Activated naive CD8-positive, alpha-beta T cell (primary cell): ENCODE data around the gene KIF6.
A peak's percentile ranks its signal among the peaks of the same experiment; 100 is the strongest.

Source experiments
- H3K27ac Mint-ChIP-seq: one replicate; pipeline ENCODE4 v1.8.0; 2021; ENCODE audit warnings: mixed read lengths
- H3K27me3 Mint-ChIP-seq: one replicate; pipeline ENCODE4 v1.8.0; 2021; ENCODE audit warnings: mixed read lengths
- H3K36me3 Mint-ChIP-seq: one replicate; pipeline ENCODE4 v1.8.0; 2021; ENCODE audit warnings: mixed read lengths
- H3K4me1 Mint-ChIP-seq: one replicate; pipeline ENCODE4 v1.8.0; 2021; ENCODE audit warnings: low read depth, mixed read lengths
- H3K4me3 Mint-ChIP-seq: one replicate; pipeline ENCODE4 v1.8.0; 2021; ENCODE audit warnings: mild to moderate bottlenecking, mixed read lengths
- H3K9me3 Mint-ChIP-seq: one replicate; pipeline ENCODE4 v1.8.0; 2021; ENCODE audit warnings: low read depth, mixed read lengths

KIF6 gene, protein sequence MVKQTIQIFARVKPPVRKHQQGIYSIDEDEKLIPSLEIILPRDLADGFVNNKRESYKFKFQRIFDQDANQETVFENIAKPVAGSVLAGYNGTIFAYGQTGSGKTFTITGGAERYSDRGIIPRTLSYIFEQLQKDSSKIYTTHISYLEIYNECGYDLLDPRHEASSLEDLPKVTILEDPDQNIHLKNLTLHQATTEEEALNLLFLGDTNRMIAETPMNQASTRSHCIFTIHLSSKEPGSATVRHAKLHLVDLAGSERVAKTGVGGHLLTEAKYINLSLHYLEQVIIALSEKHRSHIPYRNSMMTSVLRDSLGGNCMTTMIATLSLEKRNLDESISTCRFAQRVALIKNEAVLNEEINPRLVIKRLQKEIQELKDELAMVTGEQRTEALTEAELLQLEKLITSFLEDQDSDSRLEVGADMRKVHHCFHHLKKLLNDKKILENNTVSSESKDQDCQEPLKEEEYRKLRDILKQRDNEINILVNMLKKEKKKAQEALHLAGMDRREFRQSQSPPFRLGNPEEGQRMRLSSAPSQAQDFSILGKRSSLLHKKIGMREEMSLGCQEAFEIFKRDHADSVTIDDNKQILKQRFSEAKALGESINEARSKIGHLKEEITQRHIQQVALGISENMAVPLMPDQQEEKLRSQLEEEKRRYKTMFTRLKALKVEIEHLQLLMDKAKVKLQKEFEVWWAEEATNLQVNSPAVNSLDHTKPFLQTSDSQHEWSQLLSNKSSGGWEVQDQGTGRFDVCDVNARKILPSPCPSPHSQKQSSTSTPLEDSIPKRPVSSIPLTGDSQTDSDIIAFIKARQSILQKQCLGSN

DNA sequence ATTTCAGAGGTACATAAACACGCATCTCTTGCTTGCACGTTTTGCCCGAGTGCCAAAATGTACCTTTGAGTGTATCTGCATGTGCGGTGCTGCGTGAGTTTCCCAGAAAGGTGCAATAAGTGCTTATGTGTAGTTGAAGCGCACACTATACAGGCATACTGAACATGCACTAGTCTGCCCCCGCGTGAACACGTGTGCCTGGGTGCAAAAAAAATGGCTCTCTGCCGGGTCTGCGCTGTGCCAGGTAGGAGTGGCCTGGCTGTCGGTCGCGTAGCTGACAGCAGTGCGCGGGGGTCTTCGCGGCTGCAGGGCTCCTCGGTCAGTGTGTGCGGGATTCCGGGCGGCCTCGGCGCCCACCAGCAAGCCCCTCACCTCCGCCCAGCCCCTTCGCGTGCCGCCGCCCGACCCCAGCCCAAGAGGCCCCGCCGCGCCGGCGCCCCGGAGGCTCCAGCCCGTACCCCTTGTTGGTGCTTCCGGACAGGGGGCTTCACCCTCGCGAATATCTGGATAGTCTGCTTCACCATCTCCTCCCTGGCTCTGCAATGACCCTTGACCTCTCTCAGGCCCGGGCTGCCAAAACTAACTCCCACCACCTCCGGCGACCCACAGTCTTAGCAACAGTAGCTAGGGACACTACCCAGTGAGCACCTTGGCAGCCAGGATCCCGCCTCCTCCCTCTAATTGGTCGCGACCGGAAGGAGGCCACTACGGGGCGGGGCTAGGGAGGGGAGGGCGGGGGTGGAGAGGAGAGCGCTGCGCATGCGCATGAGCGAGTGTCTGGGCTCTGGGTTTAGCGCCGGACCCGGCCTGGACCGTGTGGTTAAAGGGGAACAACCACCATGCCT is at the start of gene KIF6:
Gene KIF6 (minus strand): TSS at position 622 of the 845 bp plus-strand sequence. CDS start 98 bp downstream, at position 524.
- Mint-ChIP-seq H3K27me3 (no peaks in the 10 kb centered on the region), H3K27ac (peak within 1 kb of the TSS; percentile 17), H3K4me3 (peak within 1 kb of the TSS; percentile 95), H3K4me1 (peaks cover 6% of the 10 kb centered on the region), H3K9me3 (no peaks in the 10 kb centered on the region), H3K36me3 (no peaks in the 10 kb centered on the region)

DNA sequence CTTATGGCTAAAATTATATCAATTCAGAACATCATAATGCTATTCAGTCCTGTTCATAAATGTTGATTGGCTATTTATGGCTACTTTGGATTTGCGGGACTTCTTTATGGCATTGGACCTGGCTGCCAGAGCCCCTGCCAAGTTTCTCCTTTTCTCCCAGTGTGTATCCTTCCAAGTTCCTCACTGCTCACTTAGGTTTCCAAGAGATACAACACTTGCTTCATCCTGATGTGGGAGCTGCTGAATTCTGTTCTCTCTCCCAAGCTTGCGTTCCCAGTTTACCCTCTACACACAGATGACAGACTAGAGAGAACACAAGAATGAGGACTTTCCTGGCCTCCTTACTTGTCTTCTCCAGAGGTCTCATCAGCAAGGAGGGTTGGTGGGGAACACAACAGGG is 48.6 kb upstream of the KIF6 start:
- no peak overlapping the region for H3K27ac Mint-ChIP-seq
- peaks cover 3% of the 10 kb centered on the region for H3K9me3 Mint-ChIP-seq
- H3K4me3 Mint-ChIP-seq, result no peak overlapping the region
- H3K4me1 Mint-ChIP-seq, result no peaks in the 10 kb centered on the region
- H3K36me3 Mint-ChIP-seq, result no peaks in the 10 kb centered on the region
- peaks cover 6% of the 10 kb centered on the region for H3K27me3 Mint-ChIP-seq

DNA sequence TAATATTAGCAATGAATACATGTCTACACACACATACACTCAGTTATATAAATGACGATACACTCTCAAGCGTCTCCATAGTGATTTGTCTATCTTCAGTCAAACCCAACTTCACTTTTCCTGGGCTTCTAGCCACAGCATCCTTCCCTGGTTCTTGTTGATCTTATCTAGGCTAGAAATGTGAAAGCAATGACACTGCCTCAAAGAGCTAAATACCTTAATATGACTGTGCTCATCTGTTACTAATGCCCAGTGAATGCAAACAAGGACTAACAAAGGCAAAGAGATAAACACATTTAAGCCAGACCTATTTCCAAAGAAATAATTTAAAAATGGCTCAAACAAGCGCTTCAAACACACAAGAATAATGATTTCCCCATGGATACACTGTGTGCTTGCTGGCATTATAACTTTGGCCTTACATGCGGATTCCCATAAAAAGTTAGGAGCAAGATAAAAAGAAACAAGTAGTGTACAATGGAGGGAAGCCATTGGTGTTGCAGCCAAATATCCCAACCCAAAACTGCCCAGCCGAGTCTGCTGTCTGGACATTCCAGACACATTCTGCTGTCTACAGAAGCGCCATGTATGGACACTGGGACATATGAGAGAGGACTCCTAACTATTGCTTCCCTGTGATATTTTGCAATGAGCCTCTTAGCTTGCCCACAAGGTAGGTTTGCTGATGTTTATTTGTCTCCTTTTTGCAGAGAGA is 47.5 kb upstream of the KIF6 start:
- peaks cover 3% of the 10 kb centered on the region for H3K9me3 Mint-ChIP-seq
- H3K4me3 Mint-ChIP-seq, result no peak overlapping the region
- H3K27ac Mint-ChIP-seq, result no peak overlapping the region
- no peaks in the 10 kb centered on the region for H3K4me1 Mint-ChIP-seq
- peaks cover 6% of the 10 kb centered on the region for H3K27me3 Mint-ChIP-seq
- H3K36me3 Mint-ChIP-seq, result no peaks in the 10 kb centered on the region

DNA sequence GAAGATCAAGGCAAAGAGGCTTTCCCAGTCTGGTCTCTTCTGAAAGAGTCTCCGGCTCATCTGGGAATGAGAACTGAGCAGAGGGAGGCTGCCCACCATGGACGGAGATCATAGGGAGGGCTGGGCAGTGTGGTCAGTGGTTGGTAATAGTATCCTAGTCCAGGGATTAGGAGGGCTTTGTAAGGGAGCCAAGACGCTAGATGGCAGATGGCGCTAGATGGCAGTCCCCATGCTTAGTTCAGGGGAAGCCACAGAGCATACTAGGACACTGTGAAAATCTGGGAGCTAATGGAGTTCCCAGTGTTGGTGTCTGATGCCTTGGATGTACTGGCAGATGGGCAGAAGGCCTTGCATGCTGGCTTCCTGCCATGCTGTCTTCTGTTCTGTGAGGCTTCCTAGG is 45.2 kb upstream of the KIF6 start:
- Mint-ChIP-seq H3K36me3 (no peaks in the 10 kb centered on the region), H3K9me3 (peaks cover 3% of the 10 kb centered on the region), H3K4me3 (no peak overlapping the region), H3K4me1 (no peaks in the 10 kb centered on the region), H3K27me3 (peaks cover 11% of the 10 kb centered on the region), H3K27ac (no peak overlapping the region)

DNA sequence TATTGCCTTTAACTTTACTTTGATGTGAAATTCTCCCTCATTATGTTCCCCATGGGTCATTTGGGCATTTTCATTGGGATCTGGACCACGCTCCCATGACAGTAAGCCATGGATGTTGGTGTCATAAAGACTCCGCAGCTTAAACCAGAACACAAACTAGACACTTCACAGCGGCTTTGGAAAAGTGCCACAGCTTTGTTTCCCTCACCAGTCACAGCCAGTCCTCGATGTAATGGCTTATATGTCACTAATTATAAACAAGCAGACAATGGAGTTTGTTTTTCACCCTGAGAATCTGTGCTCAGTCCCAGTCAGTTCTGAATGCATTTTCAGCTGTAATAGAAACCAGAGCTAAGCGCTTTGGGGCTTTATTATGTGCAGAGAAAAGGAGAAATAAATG is 43.8 kb upstream of the KIF6 start:
- Mint-ChIP-seq H3K9me3 (peaks cover 3% of the 10 kb centered on the region), H3K4me3 (no peak overlapping the region), H3K27ac (no peak overlapping the region), H3K27me3 (peaks cover 11% of the 10 kb centered on the region), H3K4me1 (no peaks in the 10 kb centered on the region), H3K36me3 (no peaks in the 10 kb centered on the region)

DNA sequence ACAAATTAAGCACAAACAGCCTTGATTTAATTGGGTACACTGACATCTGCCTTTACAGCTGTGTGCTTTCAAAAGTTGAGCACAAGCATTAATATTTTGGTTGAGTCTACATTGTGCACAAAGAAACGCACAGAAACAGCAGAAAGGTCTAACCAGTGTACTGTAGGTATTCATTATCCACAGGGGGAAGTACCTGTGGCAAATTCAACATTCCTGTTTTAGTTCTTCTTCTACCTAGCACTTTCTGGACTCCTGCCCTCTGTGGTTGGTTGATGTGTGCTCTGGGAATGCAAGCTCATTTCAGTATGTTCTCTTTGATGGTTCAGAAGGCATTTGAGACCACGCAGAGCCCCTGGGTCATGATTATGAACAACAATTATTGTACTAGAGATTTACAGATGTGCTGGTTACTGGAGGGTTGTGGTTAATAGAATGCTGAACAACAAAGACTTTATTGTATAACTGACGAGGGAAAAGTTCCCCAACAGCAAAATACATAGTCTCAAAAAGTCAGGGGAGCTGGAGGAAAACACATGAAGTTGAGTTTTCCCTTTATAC is 40.4 kb upstream of the KIF6 start:
- Mint-ChIP-seq H3K36me3 (no peaks in the 10 kb centered on the region), H3K27me3 (peaks cover 18% of the 10 kb centered on the region), H3K4me3 (no peak overlapping the region), H3K4me1 (no peaks in the 10 kb centered on the region), H3K27ac (no peak overlapping the region), H3K9me3 (no peaks in the 10 kb centered on the region)

DNA sequence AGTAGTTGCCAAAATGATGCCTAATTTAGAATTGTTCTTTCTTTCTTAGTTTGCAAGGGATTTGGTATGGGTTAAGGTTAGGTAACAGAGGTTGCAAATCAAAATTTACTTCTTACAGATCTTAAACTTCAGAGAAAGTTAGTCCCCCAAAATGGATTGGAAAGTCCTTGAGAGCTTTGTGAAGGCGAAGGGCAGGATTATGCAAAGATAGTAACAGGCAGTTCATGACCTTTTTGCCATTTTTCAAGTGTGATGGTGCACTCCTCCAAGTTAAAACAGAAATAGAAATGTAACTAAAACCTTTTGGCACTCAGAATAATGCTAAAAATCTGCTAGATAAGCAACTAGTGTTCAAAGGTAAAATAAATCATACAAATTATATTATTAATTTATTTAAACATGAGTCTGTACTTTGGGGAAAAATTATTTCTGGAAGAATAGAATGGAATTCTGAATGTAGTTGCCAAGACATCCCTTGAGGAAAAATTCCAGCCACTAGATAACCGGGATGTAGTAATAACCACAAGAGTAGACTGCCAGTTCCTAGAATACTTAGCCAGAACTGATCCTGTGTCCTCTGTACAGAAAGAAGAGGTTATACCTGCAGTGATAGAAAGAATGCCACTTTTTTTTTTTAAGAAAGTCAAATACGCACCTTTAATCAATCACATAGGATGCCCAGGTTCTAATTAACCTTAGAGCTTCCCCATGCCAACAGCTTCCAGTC is 35.2 kb upstream of the KIF6 start:
- no peak overlapping the region for H3K4me3 Mint-ChIP-seq
- no peaks in the 10 kb centered on the region for H3K36me3 Mint-ChIP-seq
- peaks cover 11% of the 10 kb centered on the region for H3K27me3 Mint-ChIP-seq

DNA sequence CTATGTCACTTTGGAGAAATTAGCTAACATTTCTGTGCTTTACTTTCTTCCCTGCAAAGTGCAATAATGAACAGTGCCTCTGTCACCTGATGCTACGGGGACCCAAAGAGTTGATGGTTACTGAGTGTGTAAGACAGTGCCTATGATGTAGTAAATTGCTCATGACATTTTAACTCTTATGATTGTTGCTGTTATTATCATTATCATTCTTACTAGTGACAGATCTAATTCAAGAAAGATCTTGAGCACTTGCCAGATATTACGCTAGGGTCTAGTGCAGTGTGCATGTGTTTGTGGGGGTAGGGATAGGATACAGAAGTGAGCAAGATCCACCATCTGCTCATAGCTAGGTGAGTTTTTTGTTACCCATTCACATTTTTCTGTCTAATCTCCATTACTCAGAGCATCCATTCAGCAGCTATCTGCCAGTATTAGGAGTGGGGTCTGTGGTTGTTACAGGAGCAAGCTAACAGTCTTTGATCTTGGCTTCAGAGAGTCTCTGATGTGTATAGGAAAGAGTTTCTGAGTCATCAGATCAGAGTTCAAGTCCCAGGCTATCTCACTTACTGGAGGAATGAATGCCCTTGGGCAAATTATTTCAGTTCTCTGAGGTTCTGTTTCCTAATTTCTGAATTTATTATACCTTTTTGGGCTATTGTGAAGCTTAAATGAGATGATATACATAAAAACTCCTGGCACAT is 33.8 kb upstream of the KIF6 start:
- no peaks in the 10 kb centered on the region for H3K36me3 Mint-ChIP-seq

More for the DNA sequence above, 35.2 kb upstream of the KIF6 start:
- Mint-ChIP-seq H3K4me1 (no peaks in the 10 kb centered on the region), H3K27ac (no peak overlapping the region), H3K9me3 (no peaks in the 10 kb centered on the region)

DNA sequence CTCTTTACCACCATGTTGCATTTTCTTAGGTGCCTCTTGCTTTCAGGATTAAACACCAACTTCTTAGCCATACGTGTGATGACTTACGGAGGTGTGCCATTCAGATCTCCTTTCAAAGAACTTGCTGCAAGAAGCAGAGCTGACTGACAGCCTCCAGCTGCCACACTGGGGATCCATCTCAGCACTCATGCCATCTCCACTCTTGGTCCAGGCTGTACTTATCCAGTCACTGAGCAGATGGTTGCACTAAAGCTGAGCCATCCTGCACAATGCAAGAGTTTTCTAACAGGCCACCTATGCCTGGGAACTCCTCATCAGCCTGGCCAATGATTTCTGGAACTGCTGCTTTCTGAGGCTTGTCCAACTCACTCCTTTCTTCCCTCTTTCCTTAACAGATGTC is 31.4 kb upstream of the KIF6 start:
- H3K27me3 Mint-ChIP-seq, result no peaks in the 10 kb centered on the region
- H3K36me3 Mint-ChIP-seq, result no peaks in the 10 kb centered on the region
- no peaks in the 10 kb centered on the region for H3K9me3 Mint-ChIP-seq

More for the DNA sequence above, 33.8 kb upstream of the KIF6 start:
- H3K4me1 Mint-ChIP-seq, result no peaks in the 10 kb centered on the region
- H3K9me3 Mint-ChIP-seq, result no peaks in the 10 kb centered on the region
- H3K27me3 Mint-ChIP-seq, result peaks cover 11% of the 10 kb centered on the region
- H3K4me3 Mint-ChIP-seq, result no peak overlapping the region
- no peak overlapping the region for H3K27ac Mint-ChIP-seq

DNA sequence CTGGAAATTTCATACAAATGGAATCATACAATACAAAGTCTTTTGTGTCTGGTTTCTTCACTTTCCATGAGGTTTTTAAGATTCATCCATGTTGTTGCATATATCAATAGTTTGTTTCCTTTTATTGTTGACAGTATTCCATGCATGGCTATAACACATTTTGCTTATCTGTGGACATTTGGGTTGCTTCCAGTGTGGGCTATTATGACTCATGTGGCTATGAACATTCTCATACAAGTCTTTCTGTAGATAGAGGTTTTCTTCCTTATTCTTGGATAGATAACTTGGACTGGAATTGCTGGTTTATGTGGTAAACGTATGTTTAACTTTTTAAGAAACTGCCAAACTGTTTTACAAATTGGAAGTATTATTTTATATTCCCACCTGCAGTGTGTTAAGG is 30.0 kb upstream of the KIF6 start:
- Mint-ChIP-seq H3K9me3 (no peaks in the 10 kb centered on the region), H3K27me3 (no peaks in the 10 kb centered on the region), H3K36me3 (no peaks in the 10 kb centered on the region), H3K27ac (no peak overlapping the region), H3K4me1 (no peaks in the 10 kb centered on the region), H3K4me3 (no peak overlapping the region)

More for the DNA sequence above, 31.4 kb upstream of the KIF6 start:
- Mint-ChIP-seq H3K4me1 (no peaks in the 10 kb centered on the region), H3K4me3 (no peak overlapping the region), H3K27ac (no peak overlapping the region)

DNA sequence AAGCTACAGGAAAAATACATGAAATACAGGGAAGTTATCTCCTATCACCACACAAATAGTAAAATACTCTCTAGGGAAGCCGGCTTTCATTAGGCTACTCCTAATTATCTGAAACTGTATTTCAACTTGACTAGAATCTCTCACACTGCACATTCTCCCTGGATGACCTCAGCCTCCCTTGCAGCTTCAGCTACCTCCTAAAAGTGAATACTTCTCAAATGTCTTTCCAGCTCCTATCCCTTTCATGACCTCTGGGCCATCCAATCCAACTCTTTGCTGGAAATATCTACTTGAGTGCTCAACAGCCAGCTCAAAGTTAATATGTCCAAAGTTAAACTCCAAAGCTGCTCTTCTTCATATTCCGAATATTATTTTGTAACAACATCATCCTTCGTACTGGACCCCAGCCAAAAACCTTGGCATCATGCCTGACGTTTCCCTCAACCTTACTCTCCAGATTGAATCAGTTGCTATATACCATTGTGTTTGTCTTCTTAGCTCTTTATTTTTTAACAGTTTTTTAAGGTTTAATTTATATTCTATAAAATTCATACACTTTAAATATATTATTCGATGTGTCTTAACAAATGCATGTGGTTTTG is 29.4 kb upstream of the KIF6 start:
- H3K4me1 Mint-ChIP-seq, result no peaks in the 10 kb centered on the region
- no peak overlapping the region for H3K27ac Mint-ChIP-seq
- H3K9me3 Mint-ChIP-seq, result no peaks in the 10 kb centered on the region
- H3K4me3 Mint-ChIP-seq, result no peak overlapping the region
- no peaks in the 10 kb centered on the region for H3K36me3 Mint-ChIP-seq
- no peaks in the 10 kb centered on the region for H3K27me3 Mint-ChIP-seq

DNA sequence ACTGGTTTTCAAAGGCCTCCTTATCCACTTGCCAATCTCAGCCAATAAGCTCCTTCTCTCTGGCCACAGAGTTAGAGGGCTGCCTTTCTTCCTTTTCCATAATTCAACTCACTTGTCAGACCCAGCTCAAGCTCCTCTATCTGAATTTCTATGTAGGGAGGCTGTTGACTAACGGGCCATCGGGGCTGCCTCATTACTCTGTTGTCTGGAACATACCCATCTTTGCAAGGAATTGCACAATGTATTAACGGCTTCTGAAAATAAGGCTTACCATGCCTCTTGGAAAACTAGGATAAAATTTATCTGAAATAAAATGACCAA is 28.5 kb upstream of the KIF6 start:
- Mint-ChIP-seq H3K36me3 (no peaks in the 10 kb centered on the region), H3K4me3 (no peak overlapping the region), H3K4me1 (no peaks in the 10 kb centered on the region), H3K27me3 (no peaks in the 10 kb centered on the region), H3K9me3 (no peaks in the 10 kb centered on the region), H3K27ac (no peak overlapping the region)
